Neural cell (in vitro differentiated cells): ENCODE results near the gene SPNS1.

Source experiments
- CTCF ChIP-seq: fragments of 450-650 bp; IDR thresholded peaks from 2 replicates; pipeline ENCODE4 v1.5.1; 2014; ENCODE audit warnings: antibody characterized with exemption, mild to moderate bottlenecking, moderate library complexity; ENCODE audit not compliant: poor library complexity, severe bottlenecking
- EP300 ChIP-seq: fragments of 450-650 bp; conservative IDR thresholded peaks from 2 replicates; pipeline ENCODE4 v1.6.1; 2014; ENCODE audit warnings: antibody characterized with exemption, mild to moderate bottlenecking, moderate library complexity; ENCODE audit not compliant: poor library complexity, severe bottlenecking
- EZH2 ChIP-seq: fragments of 200-600, 300-800 bp; shearing (Covaris generic), sonication (generic); IDR thresholded peaks from 2 replicates; pipeline ENCODE4 v1.6.1; 2014; ENCODE audit warnings: antibody characterized with exemption, low read length, borderline replicate concordance, mild to moderate bottlenecking; ENCODE audit not compliant: insufficient read depth, poor library complexity, severe bottlenecking
- RAD21 ChIP-seq: fragments of 450-650 bp; conservative IDR thresholded peaks from 2 replicates; pipeline ENCODE4 v1.6.1; 2014; ENCODE audit warnings: antibody characterized with exemption, mild to moderate bottlenecking, moderate library complexity
- REST ChIP-seq: IDR thresholded peaks from 2 replicates; pipeline ENCODE4 v1.6.1; 2012; ENCODE audit warnings: borderline replicate concordance
- TAF1 ChIP-seq: IDR thresholded peaks from 2 replicates; pipeline ENCODE4 v1.6.1; 2012; ENCODE audit warnings: low read depth

- no peak for TF ChIP-seq EZH2
- TF ChIP-seq CTCF = no peak
- no peak for TF ChIP-seq TAF1
- no peak for TF ChIP-seq EP300
- no peak for TF ChIP-seq RAD21
- no peak for TF ChIP-seq REST
Observed at GRCh38 chr16:28992496-28992895, 17.9 kb downstream of the SPNS1 start.
